DOHH2 (cell line): ENCODE results near the gene C1orf122.

Source experiments
- H3F3A ChIP-seq: fragments of 200-600 bp; sonication (generic), shearing (Covaris generic); 2 replicates; pipeline ENCODE4 v1.6.0; 2016; ENCODE audit warnings: antibody characterized with exemption, mild to moderate bottlenecking; ENCODE audit not compliant: control insufficient read depth, insufficient read depth
- H3K27ac ChIP-seq: fragments of 200-600 bp; sonication (generic); 2 replicates; pipeline ENCODE4 v1.5.1; 2014; ENCODE audit warnings: low read depth, mild to moderate bottlenecking, low read length, moderate library complexity
- H3K27me3 ChIP-seq: fragments of 200-600 bp; sonication (generic); 2 replicates; pipeline ENCODE4 v1.6.1; 2014; ENCODE audit warnings: mild to moderate bottlenecking, low read length, mixed read lengths; ENCODE audit not compliant: control insufficient read depth
- H3K36me3 ChIP-seq: fragments of 200-600 bp; sonication (generic); 2 replicates; pipeline ENCODE4 v1.6.1; 2014; ENCODE audit warnings: mild to moderate bottlenecking, low read length, moderate library complexity, mixed read lengths; ENCODE audit not compliant: control insufficient read depth
- H3K4me1 ChIP-seq: fragments of 200-600 bp; sonication (generic); 2 replicates; pipeline ENCODE4 v1.6.1; 2014; ENCODE audit warnings: mild to moderate bottlenecking, low read length, mixed read lengths; ENCODE audit not compliant: control insufficient read depth
- H3K4me2 ChIP-seq: fragments of 200-600 bp; sonication (generic); 2 replicates; pipeline ENCODE4 v1.6.0; 2014; ENCODE audit warnings: mild to moderate bottlenecking, low read length, moderate library complexity
- H3K4me3 ChIP-seq: fragments of 200-600 bp; sonication (generic); 2 replicates; pipeline ENCODE4 v1.5.1; 2014; ENCODE audit warnings: mild to moderate bottlenecking, low read length, mixed read lengths
- H3K79me2 ChIP-seq: fragments of 200-600 bp; sonication (generic); 2 replicates; pipeline ENCODE4 v1.6.1; 2014; ENCODE audit warnings: mild to moderate bottlenecking, low read length, mixed read lengths; ENCODE audit not compliant: control insufficient read depth
- H3K9me2 ChIP-seq: fragments of 200-600 bp; sonication (generic); replicated peaks from 2 replicates; pipeline ENCODE4 v1.6.1; 2014; ENCODE audit warnings: mild to moderate bottlenecking, low read length, mixed read lengths; ENCODE audit not compliant: control insufficient read depth
- H3K9me3 ChIP-seq: fragments of 200-600 bp; sonication (generic); 2 replicates; pipeline ENCODE4 v1.6.1; 2014; ENCODE audit warnings: antibody characterized with exemption, low read length, mixed read lengths; ENCODE audit not compliant: control insufficient read depth, insufficient read depth
- H4K20me1 ChIP-seq: fragments of 200-600 bp; sonication (generic); 2 replicates; pipeline ENCODE4 v1.6.0; 2014; ENCODE audit warnings: low read depth, mild to moderate bottlenecking, antibody characterized with exemption, low read length, moderate library complexity; ENCODE audit not compliant: control insufficient read depth, insufficient read depth
- CTCF ChIP-seq: fragments of 200-600 bp; sonication (generic); IDR thresholded peaks from one replicate; pipeline ENCODE4 v1.5.1; 2014; ENCODE audit warnings: antibody characterized with exemption, mild to moderate bottlenecking, low read depth, low read length; ENCODE audit not compliant: poor library complexity, severe bottlenecking
- EZH2phosphoT487 ChIP-seq: fragments of 200-600 bp; sonication (generic); IDR thresholded peaks from 2 replicates; pipeline ENCODE4 v1.6.1; 2017; ENCODE audit warnings: borderline replicate concordance, mild to moderate bottlenecking, antibody characterized with exemption, low read length, moderate library complexity, mixed read lengths

Gene C1orf122

GRCh38 chr1:37811027-37811655 is 3.6 kb downstream of the C1orf122 start:
- Histone ChIP-seq H3K4me1 (peaks cover 27% of the 10 kb centered on the region), H4K20me1 (peaks cover 10% of the 10 kb centered on the region), H3K9me2 (no peaks in the 10 kb centered on the region), H3F3A (no peaks in the 10 kb centered on the region), H3K4me2 (no peak overlapping the region), H3K27me3 (no peaks in the 10 kb centered on the region), H3K9me3 (no peaks in the 10 kb centered on the region), H3K36me3 (peaks cover 51% of the 10 kb centered on the region), H3K79me2 (peaks cover 32% of the 10 kb centered on the region), H3K4me3 (no peak overlapping the region), H3K27ac (no peak overlapping the region)
- TF ChIP-seq EZH2phosphoT487 (no peak), CTCF (peak; percentile 91)

GRCh38 chr1:37813529-37814145 is 6.0 kb downstream of the C1orf122 start:
- no peaks in the 10 kb centered on the region for H3F3A ChIP-seq
- H3K4me3 ChIP-seq, result no peak overlapping the region
- no peaks in the 10 kb centered on the region for H3K9me2 ChIP-seq
- H3K36me3 ChIP-seq, result peaks cover 52% of the 10 kb centered on the region
- peaks cover 18% of the 10 kb centered on the region for H3K4me1 ChIP-seq
- no peaks in the 10 kb centered on the region; the same call in 1 of the 2 replicates for H4K20me1 ChIP-seq
- no peak for TF ChIP-seq EZH2phosphoT487
- TF ChIP-seq CTCF, result no peak
- no peak overlapping the region for H3K4me2 ChIP-seq
- no peak overlapping the region for H3K27ac ChIP-seq
- no peaks in the 10 kb centered on the region for H3K27me3 ChIP-seq
- H3K79me2 ChIP-seq, result peaks cover 10% of the 10 kb centered on the region
- no peaks in the 10 kb centered on the region for H3K9me3 ChIP-seq

GRCh38 chr1:37814252-37814651 is 6.7 kb downstream of the C1orf122 start:
- peaks cover 4% of the 10 kb centered on the region for H3K79me2 ChIP-seq
- H3K4me1 ChIP-seq, result peaks cover 12% of the 10 kb centered on the region
- H3K27me3 ChIP-seq, result no peaks in the 10 kb centered on the region
- no peaks in the 10 kb centered on the region for H3K9me3 ChIP-seq
- H4K20me1 ChIP-seq, result no peaks in the 10 kb centered on the region; the same call in 1 of the 2 replicates
- H3K36me3 ChIP-seq, result peaks cover 55% of the 10 kb centered on the region
- no peak overlapping the region for H3K4me2 ChIP-seq
- no peak overlapping the region for H3K27ac ChIP-seq
- no peaks in the 10 kb centered on the region for H3F3A ChIP-seq
- H3K9me2 ChIP-seq, result no peaks in the 10 kb centered on the region
- no peak for TF ChIP-seq CTCF
- TF ChIP-seq EZH2phosphoT487, result no peak
- H3K4me3 ChIP-seq, result no peak overlapping the region
